GM18520 (cell line): ENCODE measurements around the gene PRICKLE3.
"Not testable (repeated sequence)": the region's sequence is repeated elsewhere in the genome, so short reads cannot be mapped to it uniquely, and the experiment has no call there.

Experiments used
- ATAC-seq: cut with Tn5 transposase; IDR thresholded peaks from one replicate; pipeline ENCODE4 v1.9.1; 2021; ENCODE audit not compliant: unreplicated experiment

Gene PRICKLE3

GRCh38 chrX:49183701-49184281, 2.4 kb downstream of the PRICKLE3 start:
- no peak for ATAC-seq

- no peak for ATAC-seq
These were observed 6.8 kb downstream of the PRICKLE3 start for GRCh38 chrX:49179358-49179757.

- no peak for ATAC-seq
These were observed 7.6 kb downstream of the PRICKLE3 start for GRCh38 chrX:49178537-49178936.

GRCh38 chrX:49177873-49178480, 8.2 kb downstream of the PRICKLE3 start:
- no peak for ATAC-seq

GRCh38 chrX:49177338-49177833, 8.8 kb downstream of the PRICKLE3 start:
- no peak for ATAC-seq

GRCh38 chrX:49176421-49177326, 9.5 kb downstream of the PRICKLE3 start:
- ATAC-seq, result no peak

GRCh38 chrX:49175435-49176274, 10.5 kb downstream of the PRICKLE3 start:
- no peak for ATAC-seq

GRCh38 chrX:49174723-49175122, 11.4 kb downstream of the PRICKLE3 start:
- ATAC-seq, result no peak

GRCh38 chrX:49173544-49173943, 12.6 kb downstream of the PRICKLE3 start:
- ATAC-seq, result not testable (repeated sequence)

GRCh38 chrX:49172280-49172780, 13.8 kb downstream of the PRICKLE3 start:
- ATAC-seq, result peak; percentile 75

GRCh38 chrX:49171752-49172279, 14.4 kb downstream of the PRICKLE3 start, which contains the start of gene PLP2:
PLP2 (plus strand) TSS chrX:49171898; CDS start chrX:49172001, 103 bp downstream.
- ATAC-seq, result no peak

GRCh38 chrX:49167740-49168108, 18.4 kb downstream of the PRICKLE3 start:
- ATAC-seq, result no peak

GRCh38 chrX:49166914-49167739, 19.0 kb downstream of the PRICKLE3 start:
- no peak for ATAC-seq

- peak; percentile 33 for ATAC-seq
These were observed 20.0 kb downstream of the PRICKLE3 start for GRCh38 chrX:49165901-49166881.

- ATAC-seq, result no peak
These were observed 21.4 kb downstream of the PRICKLE3 start for GRCh38 chrX:49164589-49165360.

- ATAC-seq, result peak; percentile 47
These were observed 22.4 kb downstream of the PRICKLE3 start for GRCh38 chrX:49163555-49164419.

GRCh38 chrX:49162620-49163019, 23.6 kb downstream of the PRICKLE3 start, which contains the start of gene MAGIX:
MAGIX (plus strand) TSS chrX:49162758; CDS start chrX:49162890, 132 bp downstream.
- ATAC-seq, result no peak
